Measurements from ENCODE around the gene MADD.

- TF ChIP-seq CTCF (IDR thresholded peaks at IDR 0.05) (no peak), POLR2A (IDR thresholded peaks at IDR 0.05) (no peak)
These were observed 22.4 kb upstream of the MADD start for GRCh38 chr11:47247502-47247901.

Data from thyroid gland (tissue), 4 donors.